Measurements from ENCODE around the gene OR2AP1. TPM values are rescaled to one million over a fixed set of nuclear protein-coding genes. Genes with fewer than 3 reads are reported as not detected.
"Not testable (repeated sequence)": the region's sequence is repeated elsewhere in the genome, so short reads cannot be mapped to it uniquely, and the experiment has no call there.

Gene OR2AP1
- total RNA-seq, 3 donors from 2014 or later (not counting 1 experiment from before 2014, with no cell fraction given) = 0.23 to 0.55 (median 0.33) TPM

- no peaks in the 10 kb centered on the region for H3K4me1 Mint-ChIP-seq
- H3K27me3 ChIP-seq (ENCODE audit: control insufficient read depth, insufficient read depth, low read length) = peaks cover 5% of the 10 kb centered on the region
- no peaks in the 10 kb centered on the region for H3K36me3 ChIP-seq (ENCODE audit: control insufficient read depth, insufficient read depth, low read length)
- no peak overlapping the region for H3K27ac ChIP-seq (ENCODE audit: low read length)
- peaks cover 7 to 10% of the 10 kb centered on the region in 2 donors for H3K9me3 Mint-ChIP-seq
- H3K9me3 ChIP-seq (ENCODE audit: control insufficient read depth, insufficient read depth, low read length) = peaks cover 3% of the 10 kb centered on the region
- DNase-seq (no peak), ATAC-seq (no peak)
- intact Hi-C loops (cut with micrococcal nuclease) = no loop called here
- TF ChIP-seq, protein P1, sequence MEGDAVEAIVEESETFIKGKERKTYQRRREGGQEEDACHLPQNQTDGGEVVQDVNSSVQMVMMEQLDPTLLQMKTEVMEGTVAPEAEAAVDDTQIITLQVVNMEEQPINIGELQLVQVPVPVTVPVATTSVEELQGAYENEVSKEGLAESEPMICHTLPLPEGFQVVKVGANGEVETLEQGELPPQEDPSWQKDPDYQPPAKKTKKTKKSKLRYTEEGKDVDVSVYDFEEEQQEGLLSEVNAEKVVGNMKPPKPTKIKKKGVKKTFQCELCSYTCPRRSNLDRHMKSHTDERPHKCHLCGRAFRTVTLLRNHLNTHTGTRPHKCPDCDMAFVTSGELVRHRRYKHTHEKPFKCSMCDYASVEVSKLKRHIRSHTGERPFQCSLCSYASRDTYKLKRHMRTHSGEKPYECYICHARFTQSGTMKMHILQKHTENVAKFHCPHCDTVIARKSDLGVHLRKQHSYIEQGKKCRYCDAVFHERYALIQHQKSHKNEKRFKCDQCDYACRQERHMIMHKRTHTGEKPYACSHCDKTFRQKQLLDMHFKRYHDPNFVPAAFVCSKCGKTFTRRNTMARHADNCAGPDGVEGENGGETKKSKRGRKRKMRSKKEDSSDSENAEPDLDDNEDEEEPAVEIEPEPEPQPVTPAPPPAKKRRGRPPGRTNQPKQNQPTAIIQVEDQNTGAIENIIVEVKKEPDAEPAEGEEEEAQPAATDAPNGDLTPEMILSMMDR (IDR thresholded peaks at IDR 0.05) = no peak
- H3K4me3 Mint-ChIP-seq = no peak overlapping the region
- no peaks in the 10 kb centered on the region for H3K4me1 ChIP-seq (ENCODE audit: control insufficient read depth, insufficient read depth, low read length)
- no peak overlapping the region for H3K27ac Mint-ChIP-seq
- H3K27me3 Mint-ChIP-seq (ENCODE audit: low read depth in 2 of 2) = peaks cover 9 to 23% of the 10 kb centered on the region in 2 donors
- no peak overlapping the region for H3K4me3 ChIP-seq (ENCODE audit: low read length)
- H3K36me3 Mint-ChIP-seq = peaks cover 10% of the 10 kb centered on the region
These were observed 18.0 kb upstream of the OR2AP1 start for GRCh38 chr12:55554296-55554695.

DNA sequence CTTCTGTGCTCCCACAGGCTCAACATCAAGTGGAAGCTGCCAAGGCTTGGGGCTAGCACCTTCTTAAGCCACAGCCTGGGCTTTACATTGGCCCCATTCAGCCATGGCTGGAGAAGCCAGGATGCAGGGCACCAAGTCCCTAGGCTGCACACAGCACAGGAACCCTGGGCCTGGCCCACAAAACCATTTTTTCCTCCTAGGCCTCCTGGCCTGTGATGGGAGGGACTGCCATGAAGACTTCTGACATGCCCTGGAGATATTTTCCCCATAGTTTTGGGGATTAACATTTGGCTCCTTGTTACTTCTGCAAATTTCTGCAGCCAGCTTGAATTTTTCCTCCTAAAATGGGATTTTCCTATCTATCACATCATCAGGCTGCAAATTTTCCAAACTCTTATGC is 2.2 kb upstream of the OR2AP1 start:
- intact Hi-C loops (cut with micrococcal nuclease) = not testable (repeated sequence)

GRCh38 chr12:55570689-55571088 is 1.6 kb upstream of the OR2AP1 start:
- H3K9me3 Mint-ChIP-seq = peaks cover 14 to 15% of the 10 kb centered on the region in 2 donors
- not testable (repeated sequence) for H3K27ac ChIP-seq (ENCODE audit: low read length); DNase-seq

More for the DNA sequence above, 2.2 kb upstream of the OR2AP1 start:
- H3K27me3 Mint-ChIP-seq (ENCODE audit: low read depth in 2 of 2) = peaks cover 5 to 25% of the 10 kb centered on the region in 2 donors
- peaks cover 10% of the 10 kb centered on the region for H3K9me3 ChIP-seq (ENCODE audit: control insufficient read depth, insufficient read depth, low read length)
- H3K27ac ChIP-seq (ENCODE audit: low read length); H3K36me3 ChIP-seq (ENCODE audit: control insufficient read depth, insufficient read depth, low read length); H3K4me1 Mint-ChIP-seq; DNase-seq; ATAC-seq; H3K4me1 ChIP-seq (ENCODE audit: control insufficient read depth, insufficient read depth, low read length); H3K27me3 ChIP-seq (ENCODE audit: control insufficient read depth, insufficient read depth, low read length); H3K4me3 ChIP-seq (ENCODE audit: low read length); H3K4me3 Mint-ChIP-seq; H3K27ac Mint-ChIP-seq: not testable (repeated sequence)
- H3K36me3 Mint-ChIP-seq = peaks cover 14% of the 10 kb centered on the region
- peaks cover 14 to 15% of the 10 kb centered on the region in 2 donors for H3K9me3 Mint-ChIP-seq

GRCh38 chr12:55582066-55582465 is 9.8 kb downstream of the OR2AP1 start:
- WGBS (ENCODE audit: insufficient coverage) = 83% methylated on average over 2 of the region's 2 CpGs
- Mint-ChIP-seq H3K9me3 (peaks cover 3 to 7% of the 10 kb centered on the region in 2 donors), H3K27ac (no peak overlapping the region), H3K27me3 (ENCODE audit: low read depth in 2 of 2) (peaks cover 25 to 34% of the 10 kb centered on the region in 2 donors), H3K36me3 (no peaks in the 10 kb centered on the region), H3K4me1 (peaks cover 0 to 4% of the 10 kb centered on the region in 2 donors), H3K4me3 (no peak overlapping the region)
- Histone ChIP-seq H3K27me3 (ENCODE audit: control insufficient read depth, insufficient read depth, low read length) (peaks cover 20% of the 10 kb centered on the region), H3K4me1 (ENCODE audit: control insufficient read depth, insufficient read depth, low read length) (no peaks in the 10 kb centered on the region), H3K9me3 (ENCODE audit: control insufficient read depth, insufficient read depth, low read length) (no peaks in the 10 kb centered on the region), H3K4me3 (ENCODE audit: low read length) (no peak overlapping the region), H3K36me3 (ENCODE audit: control insufficient read depth, insufficient read depth, low read length) (no peaks in the 10 kb centered on the region), H3K27ac (ENCODE audit: low read length) (no peak overlapping the region)
- DNase-seq (no peak), ATAC-seq (no peak)
- intact Hi-C loops (cut with micrococcal nuclease) = no loop called here
- TF ChIP-seq, protein P1 (IDR thresholded peaks at IDR 0.05) = no peak

More at GRCh38 chr12:55570689-55571088, 1.6 kb upstream of the OR2AP1 start:
- H3K27ac Mint-ChIP-seq; H3K4me1 ChIP-seq (ENCODE audit: control insufficient read depth, insufficient read depth, low read length); H3K27me3 ChIP-seq (ENCODE audit: control insufficient read depth, insufficient read depth, low read length); H3K4me3 ChIP-seq (ENCODE audit: low read length); ATAC-seq; H3K4me3 Mint-ChIP-seq; H3K36me3 ChIP-seq (ENCODE audit: control insufficient read depth, insufficient read depth, low read length); H3K4me1 Mint-ChIP-seq; intact Hi-C loops (cut with micrococcal nuclease): not testable (repeated sequence)
- Mint-ChIP-seq H3K27me3 (ENCODE audit: low read depth in 2 of 2) (peaks cover 5 to 28% of the 10 kb centered on the region in 2 donors), H3K36me3 (peaks cover 14% of the 10 kb centered on the region)
- H3K9me3 ChIP-seq (ENCODE audit: control insufficient read depth, insufficient read depth, low read length) = peaks cover 10% of the 10 kb centered on the region
- 100% methylated on average over 1 of the region's 1 CpG for WGBS (ENCODE audit: insufficient coverage)

Data from natural killer cell (primary cell).